B cell (primary cell): ENCODE data around the gene RGS6. TPM values are rescaled to one million over a fixed set of nuclear protein-coding genes. Genes with fewer than 3 reads are reported as not detected.

Experiments used
- ATAC-seq: fragments of 200-7000 bp; cut with Tn5 transposase; one replicate; pipeline ENCODE4 v1.10.0; 2021; ENCODE audit warnings: low read depth, mild to moderate bottlenecking, moderate number of reproducible peaks, moderate library complexity
- CTCF ChIA-PET: fragments of 350-600 bp; sonication (Branson Sonifier 250); formaldehyde crosslinking; loops from one replicate; lab custom pipeline; 2021; ENCODE audit warnings: antibody characterized with exemption, inconsistent platforms; lab: Charles Lee
- POLR2A ChIA-PET: fragments of 350-600 bp; sonication (Branson Sonifier 250); formaldehyde crosslinking; loops from one replicate; lab custom pipeline; 2021; ENCODE audit warnings: antibody characterized with exemption; lab: Charles Lee
- DNase-seq: peaks from one replicate; pipeline ENCODE4 v3.0.0; 2013
- H2AFZ ChIP-seq: 2 replicates; pipeline ENCODE4 v1.6.1; 2012; ENCODE audit warnings: mild to moderate bottlenecking, low read depth, low read length; ENCODE audit not compliant: insufficient read depth, poor library complexity, severe bottlenecking
- H3K27ac ChIP-seq, 2 donors: 1 replicate in 1 of 2; 2 replicates in 1 of 2; pipeline ENCODE4 v1.5.1; 2012 to 2013; ENCODE audit warnings: low read length in 2 of 2, mild to moderate bottlenecking in 2 of 2, moderate library complexity in 1 of 2
- H3K27me3 ChIP-seq, 4 experiments: fragments of 200-600 bp in 1 of 4; sonication (generic) in 1 of 4; replicated peaks in 1 of 4; 1 replicate in 2 of 4; 2 replicates in 2 of 4; pipeline versions ENCODE4 v1.6.1 to v1.7.0; 2013 to 2016; ENCODE audit warnings: low read length in 3 of 4, mild to moderate bottlenecking in 2 of 4, mixed read lengths in 1 of 4, moderate library complexity in 1 of 4; ENCODE audit not compliant: insufficient read depth in 4 of 4, control insufficient read depth in 3 of 4; ENCODE audit errors: control extremely low read depth in 1 of 4
- H3K36me3 ChIP-seq, 2 experiments: replicated peaks in 1 of 2; 1 replicate in 1 of 2; 2 replicates in 1 of 2; pipeline versions ENCODE4 v1.6.1 to v1.7.1; 2013; ENCODE audit warnings: low read length in 1 of 2; ENCODE audit not compliant: insufficient read depth in 2 of 2, control insufficient read depth in 1 of 2; ENCODE audit errors: control extremely low read depth in 1 of 2, extremely low read depth in 1 of 2
- H3K4me1 ChIP-seq, 2 donors: fragments of 200-600 bp in 1 of 2; sonication (generic) in 1 of 2; 1 replicate in 1 of 2; 2 replicates in 1 of 2; pipeline versions ENCODE4 v1.5.1 to v1.6.1; 2013 to 2017; ENCODE audit warnings: low read length in 2 of 2; ENCODE audit not compliant: control insufficient read depth in 2 of 2, insufficient read depth in 2 of 2
- H3K4me2 ChIP-seq: replicated peaks from 2 replicates; pipeline ENCODE3; 2012; ENCODE audit warnings: mild to moderate bottlenecking, low read depth, low read length; ENCODE audit not compliant: poor library complexity, severe bottlenecking
- H3K4me3 ChIP-seq, 5 experiments: fragments of 200-600 bp in 1 of 5; sonication (generic) in 1 of 5; 1 replicate in 3 of 5; 2 replicates in 2 of 5; pipeline versions ENCODE4 v1.5.1 to v1.7.0; 2011 to 2016; ENCODE audit warnings: low read length in 4 of 5, mild to moderate bottlenecking in 4 of 5, low read depth in 2 of 5, control low read depth in 1 of 5, moderate library complexity in 1 of 5; ENCODE audit not compliant: insufficient read depth in 1 of 5; ENCODE audit errors: control extremely low read depth in 1 of 5, extremely low read depth in 1 of 5
- H3K79me2 ChIP-seq: fragments of 200-600 bp; sonication (generic); one replicate; pipeline ENCODE4 v1.6.0; 2016; ENCODE audit warnings: low read length; ENCODE audit not compliant: control insufficient read depth, insufficient read depth
- H3K9ac ChIP-seq: fragments of 200-600 bp; sonication (generic); 2 replicates; pipeline ENCODE4 v1.6.1; 2017; ENCODE audit warnings: mild to moderate bottlenecking, low read length, moderate library complexity
- H3K9me3 ChIP-seq, 3 donors: one replicate each; pipeline versions ENCODE4 v1.6.1 to v1.7.1; 2013; ENCODE audit warnings: low read length in 2 of 3; ENCODE audit not compliant: control insufficient read depth in 2 of 3, insufficient read depth in 1 of 3; ENCODE audit errors: control extremely low read depth in 1 of 3
- H4K20me1 ChIP-seq: 2 replicates; pipeline ENCODE4 v1.6.0; 2012; ENCODE audit warnings: mild to moderate bottlenecking, low read length; ENCODE audit not compliant: insufficient read depth, control insufficient read depth, poor library complexity, severe bottlenecking
- H3K27ac Mint-ChIP-seq: one replicate; pipeline ENCODE4 v1.8.0; 2021; ENCODE audit warnings: mixed read lengths
- H3K27me3 Mint-ChIP-seq: one replicate; pipeline ENCODE4 v1.8.0; 2021; ENCODE audit warnings: mixed read lengths
- H3K4me1 Mint-ChIP-seq: one replicate; pipeline ENCODE4 v1.8.0; 2021; ENCODE audit warnings: mixed read lengths
- H3K4me3 Mint-ChIP-seq: one replicate; pipeline ENCODE4 v1.8.0; 2021; ENCODE audit warnings: mixed read lengths
- H3K9me3 Mint-ChIP-seq: one replicate; pipeline ENCODE4 v1.8.0; 2022; ENCODE audit warnings: mixed read lengths; ENCODE audit not compliant: insufficient read depth
- EZH2 ChIP-seq: IDR thresholded peaks from 2 replicates; pipeline ENCODE4 v1.6.1; 2012; ENCODE audit warnings: borderline replicate concordance, low read depth, mild to moderate bottlenecking, moderate library complexity, low read length; ENCODE audit not compliant: insufficient read depth, poor library complexity, severe bottlenecking
- WGBS: methylation state at CpG from one replicate; pipeline ENCODE4 v1.1.5; 2013; ENCODE audit warnings: missing lambda C conversion rate; ENCODE audit not compliant: insufficient coverage; 5-methylcytosine and 5-hydroxymethylcytosine counted together
- intact Hi-C: fragments of 100-400 bp; cut with micrococcal nuclease; formaldehyde crosslinking; loops from one replicate; pipeline ENCODE4 v1.10.0; 2022
- polyA plus RNA-seq: library from polyadenylated mRNA; depleted of rRNA; stranded (reverse); fragments of >200 nt; gene quantifications from 2 replicates; pipeline ENCODE4 v1.2.3, GENCODE V29; 2012
- total RNA-seq, 2 donors: library from RNA; stranded (reverse); fragments of 120-200 nt in 1 of 2; gene quantifications; 1 replicate in 1 of 2; 2 replicates in 1 of 2; pipeline versions ENCODE4 v1.2.3 to v1.2.4, GENCODE V29; 2013 to 2022
- TF ChIP-seq, protein P1 (sequence below): fragments of 200-600 bp; IDR thresholded peaks from one replicate; pipeline ENCODE4 v1.8.0; 2022; ENCODE audit warnings: antibody characterized with exemption, mild to moderate bottlenecking

Gene RGS6
- total and polyA plus RNA-seq, 2 donors (not counting 1 experiment from before 2014, with no cell fraction given), result 0.07 TPM; not detected in 1

DNA sequence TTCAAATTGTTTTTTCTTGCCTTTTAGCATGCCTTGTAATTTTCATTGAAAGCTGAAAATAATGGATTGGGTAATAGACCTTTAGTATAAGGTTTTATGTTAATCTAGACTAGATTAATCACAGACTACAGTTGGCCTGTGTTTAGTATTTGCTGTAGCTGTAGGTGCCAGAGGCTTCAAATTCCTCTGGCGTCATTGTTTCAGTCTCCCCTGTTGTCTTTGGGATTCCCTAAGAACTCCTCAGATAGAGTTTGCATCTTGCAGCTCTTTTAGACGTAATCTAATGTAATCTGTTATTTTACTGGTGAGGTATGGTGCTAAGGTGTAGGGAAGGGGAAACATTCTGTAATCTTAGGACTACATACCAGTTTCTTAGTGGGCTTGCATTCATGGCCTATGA, 113.0 kb downstream of the RGS6 start:
- Mint-ChIP-seq H3K27ac (no peak overlapping the region), H3K4me1 (no peaks in the 10 kb centered on the region), H3K9me3 (peaks cover 4% of the 10 kb centered on the region), H3K4me3 (no peak overlapping the region), H3K27me3 (peaks cover 29% of the 10 kb centered on the region)
- Histone ChIP-seq H3K79me2 (no peaks in the 10 kb centered on the region), H3K9ac (no peak overlapping the region), H2AFZ (no peak overlapping the region), H3K4me2 (no peak overlapping the region), H3K36me3 (no peaks in the 10 kb centered on the region), H3K4me1 (no peaks in the 10 kb centered on the region), H3K9me3 (peaks cover 0 to 11% (median 4%) of the 10 kb centered on the region in 3 donors), H4K20me1 (no peaks in the 10 kb centered on the region), H3K27me3 (peaks cover 0 to 15% (median 5%) of the 10 kb centered on the region in 4 experiments), H3K4me3 (no peak overlapping the region), H3K27ac (no peak overlapping the region)
- ChIA-PET CTCF (no interaction called here), POLR2A (no interaction called here)
- DNase-seq (no peak), ATAC-seq (no peak)
- intact Hi-C loops, result no loop called here
- TF ChIP-seq, protein P1, sequence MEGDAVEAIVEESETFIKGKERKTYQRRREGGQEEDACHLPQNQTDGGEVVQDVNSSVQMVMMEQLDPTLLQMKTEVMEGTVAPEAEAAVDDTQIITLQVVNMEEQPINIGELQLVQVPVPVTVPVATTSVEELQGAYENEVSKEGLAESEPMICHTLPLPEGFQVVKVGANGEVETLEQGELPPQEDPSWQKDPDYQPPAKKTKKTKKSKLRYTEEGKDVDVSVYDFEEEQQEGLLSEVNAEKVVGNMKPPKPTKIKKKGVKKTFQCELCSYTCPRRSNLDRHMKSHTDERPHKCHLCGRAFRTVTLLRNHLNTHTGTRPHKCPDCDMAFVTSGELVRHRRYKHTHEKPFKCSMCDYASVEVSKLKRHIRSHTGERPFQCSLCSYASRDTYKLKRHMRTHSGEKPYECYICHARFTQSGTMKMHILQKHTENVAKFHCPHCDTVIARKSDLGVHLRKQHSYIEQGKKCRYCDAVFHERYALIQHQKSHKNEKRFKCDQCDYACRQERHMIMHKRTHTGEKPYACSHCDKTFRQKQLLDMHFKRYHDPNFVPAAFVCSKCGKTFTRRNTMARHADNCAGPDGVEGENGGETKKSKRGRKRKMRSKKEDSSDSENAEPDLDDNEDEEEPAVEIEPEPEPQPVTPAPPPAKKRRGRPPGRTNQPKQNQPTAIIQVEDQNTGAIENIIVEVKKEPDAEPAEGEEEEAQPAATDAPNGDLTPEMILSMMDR, result no peak
- TF ChIP-seq EZH2, result no peak
- WGBS, result 100% methylated on average over 1 of the region's 2 CpGs

- no peak for DNase-seq
- no peak overlapping the region for H3K27ac ChIP-seq
- WGBS, result 100% methylated on average over 1 of the region's 7 CpGs
- no peak overlapping the region for H3K4me3 ChIP-seq
- ATAC-seq, result no peak
- no peaks in the 10 kb centered on the region for H4K20me1 ChIP-seq
- peaks cover 0 to 15% (median 5%) of the 10 kb centered on the region in 4 experiments for H3K27me3 ChIP-seq
- POLR2A ChIA-PET, result no interaction called here
- H3K4me1 ChIP-seq, result no peaks in the 10 kb centered on the region
- CTCF ChIA-PET, result no interaction called here
- no peak overlapping the region for H3K9ac ChIP-seq
- intact Hi-C loops, result no loop called here
- no peaks in the 10 kb centered on the region for H3K4me1 Mint-ChIP-seq
- H3K4me3 Mint-ChIP-seq, result no peak overlapping the region
- H3K79me2 ChIP-seq, result no peaks in the 10 kb centered on the region
- TF ChIP-seq, protein P1, result no peak
- TF ChIP-seq EZH2, result no peak
- H3K9me3 Mint-ChIP-seq, result no peaks in the 10 kb centered on the region
- H3K36me3 ChIP-seq, result no peaks in the 10 kb centered on the region
- H3K9me3 ChIP-seq, result peaks cover 0 to 6% (median 2%) of the 10 kb centered on the region in 3 donors
- H3K27ac Mint-ChIP-seq, result no peak overlapping the region
- no peak overlapping the region for H2AFZ ChIP-seq
- H3K27me3 Mint-ChIP-seq, result peaks cover 31% of the 10 kb centered on the region
- no peak overlapping the region for H3K4me2 ChIP-seq
Observed at GRCh38 chr14:72045885-72046284, 113.7 kb downstream of the RGS6 start.
